Embryonic facial prominence (tissue), 1 donor: ENCODE measurements around the gene RBM47.
"Not testable (repeated sequence)": the region's sequence is repeated elsewhere in the genome, so short reads cannot be mapped to it uniquely, and the experiment has no call there.

Source experiments
- DNase-seq: peaks from one replicate; pipeline ENCODE4 v3.0.0-alpha.2; 2016; ENCODE audit errors: extremely low spot score

RBM47 gene

GRCh38 chr4:40526741-40527140 is 102.9 kb downstream of the RBM47 start:
- DNase-seq, result no peak

GRCh38 chr4:40525752-40526598 is 103.7 kb downstream of the RBM47 start:
- no peak for DNase-seq

- no peak for DNase-seq
Observed at GRCh38 chr4:40524366-40525041, 105.2 kb downstream of the RBM47 start.

- no peak for DNase-seq
Observed at GRCh38 chr4:40523581-40523980, 106.1 kb downstream of the RBM47 start.

- DNase-seq, result no peak
Observed at GRCh38 chr4:40521957-40522356, 107.7 kb downstream of the RBM47 start.

- no peak for DNase-seq
Observed at GRCh38 chr4:40520533-40520932, 109.1 kb downstream of the RBM47 start.

GRCh38 chr4:40517081-40517480 is 112.6 kb downstream of the RBM47 start:
- DNase-seq, result not testable (repeated sequence)

GRCh38 chr4:40516651-40517050 is 113.0 kb downstream of the RBM47 start:
- no peak for DNase-seq

GRCh38 chr4:40515398-40516293 is 114.0 kb downstream of the RBM47 start:
- no peak for DNase-seq

GRCh38 chr4:40515037-40515397 is 114.6 kb downstream of the RBM47 start:
- DNase-seq, result no peak

GRCh38 chr4:40514497-40514951 is 115.1 kb downstream of the RBM47 start:
- DNase-seq, result no peak

GRCh38 chr4:40511036-40511614 is 118.5 kb downstream of the RBM47 start:
- DNase-seq, result no peak

- no peak for DNase-seq
Observed at GRCh38 chr4:40507977-40508376, 121.7 kb downstream of the RBM47 start.

- DNase-seq, result no peak
Observed at GRCh38 chr4:40506492-40506891, 123.2 kb downstream of the RBM47 start.

- no peak for DNase-seq
Observed at GRCh38 chr4:40506066-40506465, 123.6 kb downstream of the RBM47 start.

- DNase-seq, result no peak
Observed at GRCh38 chr4:40502934-40503333, 126.7 kb downstream of the RBM47 start.

GRCh38 chr4:40502220-40502619 is 127.4 kb downstream of the RBM47 start:
- no peak for DNase-seq

- DNase-seq, result no peak
Observed at GRCh38 chr4:40500781-40501180, 128.9 kb downstream of the RBM47 start.

- no peak for DNase-seq
Observed at GRCh38 chr4:40493160-40493559, 136.5 kb downstream of the RBM47 start.

GRCh38 chr4:40492691-40493090 is 137.0 kb downstream of the RBM47 start:
- DNase-seq, result no peak

- no peak for DNase-seq
Observed at GRCh38 chr4:40490481-40490880, 139.2 kb downstream of the RBM47 start.

GRCh38 chr4:40489961-40490360 is 139.7 kb downstream of the RBM47 start:
- DNase-seq, result no peak
